Trophoblast cell (in vitro differentiated cells and primary cell): ENCODE data around the gene OR2F1.

Experiments
- DNase-seq, 2 donors: peaks; one replicate each; pipeline ENCODE4 v3.0.0-alpha.2; 2016
- H2AFZ ChIP-seq: 2 replicates; pipeline ENCODE4 v1.6.1; 2013; ENCODE audit warnings: low read length, moderate library complexity, mild to moderate bottlenecking; ENCODE audit not compliant: insufficient read depth, poor library complexity
- H2AK5ac ChIP-seq: 2 replicates; pipeline ENCODE4 v1.6.1; 2013; ENCODE audit warnings: mild to moderate bottlenecking, low read length
- H2BK120ac ChIP-seq: 2 replicates; pipeline ENCODE4 v1.6.1; 2013; ENCODE audit warnings: low read length, mild to moderate bottlenecking, moderate library complexity; ENCODE audit not compliant: insufficient read depth, poor library complexity
- H2BK12ac ChIP-seq: 2 replicates; pipeline ENCODE4 v1.6.1; 2013; ENCODE audit warnings: mild to moderate bottlenecking, low read length, moderate library complexity
- H2BK5ac ChIP-seq: 2 replicates; pipeline ENCODE4 v1.6.1; 2013; ENCODE audit warnings: low read length, low read depth, moderate library complexity, mild to moderate bottlenecking; ENCODE audit not compliant: poor library complexity
- H3K14ac ChIP-seq: 2 replicates; pipeline ENCODE4 v1.6.1; 2013; ENCODE audit warnings: mild to moderate bottlenecking, low read length
- H3K18ac ChIP-seq: 2 replicates; pipeline ENCODE4 v1.6.1; 2013; ENCODE audit warnings: mild to moderate bottlenecking, low read length
- H3K23ac ChIP-seq: 2 replicates; pipeline ENCODE4 v1.6.1; 2013; ENCODE audit warnings: low read length
- H3K27ac ChIP-seq: 2 replicates; pipeline ENCODE4 v1.5.1; 2013; ENCODE audit warnings: low read depth, mild to moderate bottlenecking, inconsistent platforms, low read length, moderate library complexity
- H3K27me3 ChIP-seq: 2 replicates; pipeline ENCODE4 v1.6.1; 2013; ENCODE audit warnings: inconsistent platforms, mild to moderate bottlenecking, low read length, moderate library complexity; ENCODE audit not compliant: insufficient read depth
- H3K36me3 ChIP-seq, 2 experiments: 1 replicate in 1 of 2; 2 replicates in 1 of 2; pipeline ENCODE4 v1.6.1; 2013; ENCODE audit warnings: low read length in 2 of 2, mild to moderate bottlenecking in 2 of 2, moderate library complexity in 1 of 2; ENCODE audit not compliant: insufficient read depth in 2 of 2, control insufficient read depth in 1 of 2
- H3K4ac ChIP-seq: 2 replicates; pipeline ENCODE4 v1.6.1; 2013; ENCODE audit warnings: low read depth, mild to moderate bottlenecking, low read length, moderate library complexity
- H3K4me1 ChIP-seq, 2 experiments: 1 replicate in 1 of 2; 2 replicates in 1 of 2; pipeline ENCODE4 v1.6.1; 2013; ENCODE audit warnings: low read length in 2 of 2, mild to moderate bottlenecking in 2 of 2, moderate library complexity in 1 of 2; ENCODE audit not compliant: insufficient read depth in 2 of 2, control insufficient read depth in 1 of 2
- H3K4me2 ChIP-seq: 2 replicates; pipeline ENCODE4 v1.6.1; 2013; ENCODE audit warnings: inconsistent platforms, mild to moderate bottlenecking, low read length, moderate library complexity
- H3K4me3 ChIP-seq: 2 replicates; pipeline ENCODE4 v1.5.1; 2013; ENCODE audit warnings: mild to moderate bottlenecking, low read depth, low read length, inconsistent platforms
- H3K79me1 ChIP-seq: one replicate; pipeline ENCODE4 v1.6.1; 2013; ENCODE audit warnings: low read length
- H3K79me2 ChIP-seq: 2 replicates; pipeline ENCODE4 v1.6.1; 2013; ENCODE audit warnings: low read length, mild to moderate bottlenecking; ENCODE audit not compliant: control insufficient read depth, insufficient read depth, poor library complexity
- H3K9ac ChIP-seq: 2 replicates; pipeline ENCODE4 v1.6.1; 2013; ENCODE audit warnings: mild to moderate bottlenecking, low read length
- H3K9me3 ChIP-seq: 2 replicates; pipeline ENCODE4 v1.6.1; 2013; ENCODE audit warnings: low read depth, mild to moderate bottlenecking, control low read depth, inconsistent platforms, low read length; ENCODE audit not compliant: insufficient read depth
- H4K12ac ChIP-seq: 2 replicates; pipeline ENCODE4 v1.6.1; 2013; ENCODE audit warnings: low read depth, mild to moderate bottlenecking, low read length, moderate library complexity
- H4K8ac ChIP-seq: 2 replicates; pipeline ENCODE4 v1.6.1; 2013; ENCODE audit warnings: low read depth, mild to moderate bottlenecking, low read length, moderate library complexity
- H4K91ac ChIP-seq: one replicate; pipeline ENCODE4 v1.6.1; 2013; ENCODE audit warnings: low read depth, mild to moderate bottlenecking, low read length, moderate library complexity
- WGBS: extraction: QIAGEN DNeasy Blood & Tissue Kit; methylation state at CpG from one replicate; pipeline ENCODE4 v1.1.7; 2013; ENCODE audit warnings: missing lambda C conversion rate; ENCODE audit not compliant: insufficient read length, insufficient coverage; ENCODE audit errors: extremely low coverage; 5-methylcytosine and 5-hydroxymethylcytosine counted together

The OR2F1 gene

DNA sequence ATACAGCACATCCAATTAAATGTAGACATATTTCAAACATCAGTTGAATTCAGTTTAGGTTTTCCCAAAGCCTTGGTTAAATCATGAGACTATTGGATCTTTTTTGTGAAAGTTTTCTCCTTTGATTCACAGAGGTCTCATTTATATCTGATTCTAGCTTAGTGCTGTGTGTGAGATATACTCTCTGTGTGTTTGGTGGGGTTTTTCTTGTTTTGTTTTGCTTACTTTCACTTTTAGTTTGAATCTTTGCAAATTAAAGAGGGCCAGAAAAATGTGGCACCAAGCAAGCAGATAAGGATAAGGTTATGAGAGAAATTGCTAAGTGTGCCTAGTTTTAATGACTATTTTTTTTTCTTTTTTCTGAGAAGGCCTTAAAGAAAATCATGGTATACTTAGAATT lies 32.9 kb downstream of the OR2F1 start:
- Histone ChIP-seq H2BK12ac (no peak overlapping the region), H3K27ac (no peak overlapping the region), H2BK120ac (no peak overlapping the region), H2BK5ac (no peak overlapping the region), H3K36me3 (no peaks in the 10 kb centered on the region), H4K8ac (no peak overlapping the region), H2AFZ (no peak overlapping the region), H3K4me1 (no peaks in the 10 kb centered on the region), H3K27me3 (no peaks in the 10 kb centered on the region), H3K79me1 (no peaks in the 10 kb centered on the region), H3K9ac (no peak overlapping the region), H2AK5ac (no peak overlapping the region), H3K79me2 (no peaks in the 10 kb centered on the region), H3K4ac (no peak overlapping the region), H3K23ac (no peak overlapping the region), H3K4me2 (no peak overlapping the region), H3K4me3 (no peak overlapping the region), H3K9me3 (peaks cover 1% of the 10 kb centered on the region), H4K12ac (no peak overlapping the region), H3K14ac (no peak overlapping the region), H4K91ac (no peak overlapping the region), H3K18ac (no peak overlapping the region)
- no peak for DNase-seq

DNA sequence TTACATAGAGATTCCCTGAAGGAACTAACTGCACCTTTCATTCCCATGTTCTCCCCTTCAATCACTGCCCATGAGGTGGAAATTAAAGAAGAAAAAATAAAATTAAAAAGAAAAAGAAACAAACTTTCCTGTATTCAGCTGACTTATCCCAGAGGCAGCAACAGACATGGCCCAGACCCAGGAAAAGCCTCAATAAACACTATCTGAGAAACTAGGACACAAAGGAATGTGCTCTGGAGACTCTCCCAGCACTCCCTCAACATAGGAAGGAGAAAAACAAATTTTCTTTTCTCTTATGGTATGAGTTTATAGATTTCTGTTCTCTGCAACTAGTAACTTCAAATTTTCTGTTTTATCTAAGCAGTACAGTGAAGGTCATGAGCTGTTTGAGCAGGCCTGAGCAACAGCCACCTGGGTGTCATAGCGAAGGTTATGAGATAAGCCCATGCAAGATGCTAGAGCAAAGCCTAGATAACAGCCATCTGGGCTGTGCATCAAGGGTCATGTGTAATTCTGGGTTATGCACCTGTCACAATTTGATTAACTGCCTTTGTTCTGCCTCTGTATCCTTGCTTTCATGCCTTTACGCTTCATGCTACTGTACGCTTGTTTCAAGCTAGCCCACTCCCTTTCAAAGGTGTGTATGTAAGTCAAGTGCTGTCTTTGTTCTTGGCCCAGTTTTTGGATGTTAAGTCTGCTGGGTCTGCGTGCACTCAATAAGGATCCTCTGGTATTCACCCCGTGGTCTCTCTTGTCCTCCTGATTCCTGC lies 34.5 kb downstream of the OR2F1 start:
- Histone ChIP-seq H2BK120ac (no peak overlapping the region), H3K14ac (no peak overlapping the region), H3K18ac (no peak overlapping the region), H3K4ac (no peak overlapping the region), H2AK5ac (no peak overlapping the region), H4K91ac (no peak overlapping the region), H3K9me3 (peaks cover 1% of the 10 kb centered on the region), H4K8ac (no peak overlapping the region), H3K27me3 (no peaks in the 10 kb centered on the region), H2AFZ (no peak overlapping the region), H3K79me2 (no peaks in the 10 kb centered on the region), H4K12ac (no peak overlapping the region), H3K4me3 (no peak overlapping the region), H3K4me2 (no peak overlapping the region), H2BK5ac (no peak overlapping the region), H3K36me3 (no peaks in the 10 kb centered on the region), H3K9ac (no peak overlapping the region), H3K27ac (no peak overlapping the region), H3K23ac (no peak overlapping the region), H3K4me1 (no peaks in the 10 kb centered on the region), H3K79me1 (no peaks in the 10 kb centered on the region), H2BK12ac (no peak overlapping the region)
- DNase-seq = no peak
- no CpG with 5 or more reads among the region's 5 CpGs for WGBS

DNA sequence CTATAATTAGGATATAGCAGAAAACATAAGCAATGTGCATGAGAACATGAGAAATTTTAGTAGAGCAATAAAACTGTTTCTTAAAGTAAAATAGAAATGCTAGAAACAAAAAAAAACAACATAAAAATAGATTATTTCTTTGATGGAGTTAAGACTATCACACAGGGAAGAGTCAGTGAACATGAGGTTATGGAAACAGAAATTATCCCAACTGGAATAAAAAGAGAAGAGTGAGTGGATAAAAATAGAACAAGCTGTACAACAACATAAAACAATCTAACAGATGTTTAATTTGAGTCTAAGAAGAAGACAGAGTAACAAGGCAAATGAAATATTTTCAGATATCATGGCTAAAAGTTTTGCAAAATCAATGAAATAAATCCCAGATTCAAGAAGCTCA lies 38.0 kb downstream of the OR2F1 start:
- Histone ChIP-seq H3K9ac (no peak overlapping the region), H2AK5ac (no peak overlapping the region), H4K8ac (no peak overlapping the region), H3K18ac (no peak overlapping the region), H3K4me2 (no peak overlapping the region), H3K27ac (no peak overlapping the region), H3K23ac (no peak overlapping the region), H4K91ac (no peak overlapping the region), H4K12ac (no peak overlapping the region), H2BK120ac (no peak overlapping the region), H3K4ac (no peak overlapping the region), H3K4me1 (no peaks in the 10 kb centered on the region), H3K4me3 (no peak overlapping the region), H2AFZ (no peak overlapping the region), H3K79me2 (no peaks in the 10 kb centered on the region), H2BK12ac (no peak overlapping the region), H3K36me3 (no peaks in the 10 kb centered on the region), H3K79me1 (no peaks in the 10 kb centered on the region), H3K9me3 (no peaks in the 10 kb centered on the region), H3K27me3 (no peaks in the 10 kb centered on the region), H2BK5ac (no peak overlapping the region), H3K14ac (no peak overlapping the region)
- DNase-seq = no peak

DNA sequence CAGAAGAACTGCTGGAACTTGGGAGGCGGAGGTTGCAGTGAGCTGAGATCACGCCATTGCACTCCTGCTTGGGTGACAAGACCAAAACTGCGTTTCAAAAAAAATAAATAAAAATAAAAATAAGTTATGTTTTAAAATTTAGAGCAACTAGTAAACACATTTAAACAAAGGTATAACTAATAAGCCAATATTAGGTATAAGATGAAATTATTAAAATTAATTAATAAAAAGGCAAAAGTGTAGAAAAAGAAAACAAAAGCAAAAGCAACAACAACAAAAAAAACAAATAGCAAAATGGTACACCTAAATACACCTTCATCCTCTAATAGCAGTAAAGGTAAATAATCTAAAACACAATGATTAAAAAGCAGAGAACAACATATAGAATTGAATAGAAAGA lies 39.3 kb downstream of the OR2F1 start:
- Histone ChIP-seq H3K4me1 (no peaks in the 10 kb centered on the region), H3K14ac (no peak overlapping the region), H3K27me3 (no peaks in the 10 kb centered on the region), H3K79me1 (no peaks in the 10 kb centered on the region), H3K27ac (no peak overlapping the region), H2AK5ac (no peak overlapping the region), H4K12ac (no peak overlapping the region), H3K4me3 (no peak overlapping the region), H2BK120ac (no peak overlapping the region), H3K18ac (no peak overlapping the region), H3K4ac (no peak overlapping the region), H3K4me2 (no peak overlapping the region), H4K91ac (no peak overlapping the region), H2BK5ac (no peak overlapping the region), H3K9ac (no peak overlapping the region), H2AFZ (no peak overlapping the region), H3K79me2 (no peaks in the 10 kb centered on the region), H2BK12ac (no peak overlapping the region), H3K36me3 (no peaks in the 10 kb centered on the region), H4K8ac (no peak overlapping the region), H3K23ac (no peak overlapping the region), H3K9me3 (no peaks in the 10 kb centered on the region)
- no CpG with 5 or more reads among the region's 3 CpGs for WGBS
- no peak for DNase-seq
